Measurements from ENCODE around the gene PXDN. TPM values are rescaled to one million over a fixed set of nuclear protein-coding genes. Genes with fewer than 3 reads are reported as not detected.

Gene PXDN
- total and polyA plus RNA-seq, 10 of the 15 experiments (the other 5 are each of a cell fraction or from before 2014, with no cell fraction given) = 0.12 to 0.69 (median 0.23) TPM; not detected in 5

DNA sequence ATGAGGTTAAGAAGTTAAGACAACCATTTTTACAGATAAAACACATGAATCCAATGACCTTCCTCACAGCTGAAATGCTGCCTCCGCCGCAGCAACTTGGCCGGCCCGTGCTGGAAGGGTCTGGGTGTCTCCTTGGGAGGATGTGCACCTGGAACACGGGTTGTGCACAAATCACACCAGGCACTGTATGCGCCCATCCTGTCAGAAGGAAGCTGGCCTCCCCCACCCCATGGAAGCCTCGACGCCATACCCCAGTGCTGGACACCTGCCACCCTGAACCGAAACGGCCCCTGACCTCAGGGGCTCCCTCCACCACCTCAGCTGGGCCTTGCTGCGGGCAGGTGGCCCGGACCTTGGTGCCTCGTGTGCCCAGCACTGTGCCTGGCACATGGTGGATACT, 111.8 kb downstream of the PXDN start:
- Histone ChIP-seq H3K79me2 (ENCODE audit: control insufficient read depth, insufficient read depth, low read length) (no peaks in the 10 kb centered on the region), H3K9ac (ENCODE audit: control insufficient read depth, insufficient read depth, low read length) (no peak overlapping the region), H2AFZ (ENCODE audit: control insufficient read depth, low read depth, low read length) (no peak overlapping the region), H3K27me3 (replicated peaks in 1 of 2; ENCODE audit: control insufficient read depth in 2 of 2, insufficient read depth in 2 of 2, low read length in 1 of 2) (no peaks in the 10 kb centered on the region), H3K4me2 (ENCODE audit: control insufficient read depth, insufficient read depth) (no peak overlapping the region), H3K27ac (ENCODE audit: control insufficient read depth, insufficient read depth) (no peak overlapping the region), H3K9me3 (replicated peaks; ENCODE audit: control insufficient read depth, insufficient read depth, low read length) (no peaks in the 10 kb centered on the region), H3K36me3 (ENCODE audit: control insufficient read depth in 2 of 2, insufficient read depth in 2 of 2, low read length in 1 of 2) (no peaks in the 10 kb centered on the region), H3K4me3 (no peak overlapping the region), H4K20me1 (ENCODE audit: control insufficient read depth, insufficient read depth) (no peaks in the 10 kb centered on the region), H3K4me1 (ENCODE audit: control insufficient read depth, insufficient read depth, low read length) (no peaks in the 10 kb centered on the region)
- SMC1A ChIA-PET (ENCODE audit: uncharacterized antibody, unreplicated experiment) = no interaction called here
- in situ Hi-C loops (cut with MboI) (no loop called here), intact Hi-C loops (cut with micrococcal nuclease; ENCODE audit: unreplicated experiment) (no loop called here)
- DNase-seq (ENCODE audit: low read depth, low spot score) = no peak
- CTCF ChIA-PET = no interaction called here
- POLR2A ChIA-PET = no interaction called here
- no peak for TF ChIP-seq BRCA1 (IDR thresholded peaks at IDR 0.05; ENCODE audit: low read depth, low read length)
- no TSS peak for BruUV-seq (replicated peaks)
- ATAC-seq = no peak
- RAD21 ChIA-PET (ENCODE audit: unreplicated experiment) = no interaction called here
- FAIRE-seq = no peak
- 40% methylated on average over 13 of the region's 13 CpGs for WGBS (ENCODE audit: insufficient coverage, insufficient replicate concordance, low lambda C conversion rate, missing lambda C conversion rate)

DNA sequence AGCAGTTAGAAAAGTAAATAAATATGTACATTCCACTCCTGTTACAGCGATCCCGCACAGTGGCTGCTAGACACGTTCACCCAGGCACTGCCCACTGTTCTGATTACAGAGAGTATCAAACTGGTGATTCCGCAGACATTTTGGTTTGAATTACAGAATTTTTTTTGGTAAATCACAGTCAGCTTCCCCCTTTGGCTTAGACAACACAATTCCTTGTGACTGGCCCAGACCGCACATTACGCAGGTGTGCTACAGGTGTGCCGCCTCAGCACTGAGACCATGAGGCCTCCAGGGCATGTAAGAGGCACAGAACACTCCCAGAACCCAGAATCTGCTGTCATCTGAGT, 112.3 kb downstream of the PXDN start:
- no peak overlapping the region for H3K4me2 ChIP-seq (ENCODE audit: control insufficient read depth, insufficient read depth)
- no peaks in the 10 kb centered on the region for H3K36me3 ChIP-seq (ENCODE audit: control insufficient read depth in 2 of 2, insufficient read depth in 2 of 2, low read length in 1 of 2)
- H3K27me3 ChIP-seq (replicated peaks in 1 of 2; ENCODE audit: control insufficient read depth in 2 of 2, insufficient read depth in 2 of 2, low read length in 1 of 2) = no peaks in the 10 kb centered on the region
- intact Hi-C loops (cut with micrococcal nuclease; ENCODE audit: unreplicated experiment) = no loop called here
- H3K9ac ChIP-seq (ENCODE audit: control insufficient read depth, insufficient read depth, low read length) = no peak overlapping the region
- CTCF ChIA-PET = no interaction called here
- H3K4me1 ChIP-seq (ENCODE audit: control insufficient read depth, insufficient read depth, low read length) = no peaks in the 10 kb centered on the region
- RAD21 ChIA-PET (ENCODE audit: unreplicated experiment) = no interaction called here
- WGBS (ENCODE audit: insufficient coverage, insufficient replicate concordance, low lambda C conversion rate, missing lambda C conversion rate) = 61% methylated on average over 7 of the region's 7 CpGs
- FAIRE-seq = no peak
- no peak overlapping the region for H3K4me3 ChIP-seq
- no peak for DNase-seq (ENCODE audit: low read depth, low spot score)
- H2AFZ ChIP-seq (ENCODE audit: control insufficient read depth, low read depth, low read length) = no peak overlapping the region
- in situ Hi-C loops (cut with MboI) = no loop called here
- SMC1A ChIA-PET (ENCODE audit: uncharacterized antibody, unreplicated experiment) = no interaction called here
- H3K27ac ChIP-seq (ENCODE audit: control insufficient read depth, insufficient read depth) = no peak overlapping the region
- BruUV-seq (replicated peaks) = no TSS peak
- H3K79me2 ChIP-seq (ENCODE audit: control insufficient read depth, insufficient read depth, low read length) = no peaks in the 10 kb centered on the region
- TF ChIP-seq POLR2A (IDR thresholded peaks at IDR 0.05; ENCODE audit: low read depth, low read length) (no peak), SMC3 (IDR thresholded peaks at IDR 0.05; ENCODE audit: borderline replicate concordance, low read length) (no peak), E2F8 (IDR thresholded peaks at IDR 0.05; ENCODE audit: low read depth, partially characterized antibody) (no peak), NFIC (IDR thresholded peaks at IDR 0.05; ENCODE audit: low read depth, low read length) (no peak), PML (IDR thresholded peaks at IDR 0.05; ENCODE audit: low read length) (no peak), NFXL1 (IDR thresholded peaks at IDR 0.05; ENCODE audit: borderline replicate concordance) (no peak), CEBPB (IDR thresholded peaks at IDR 0.05; ENCODE audit: borderline replicate concordance in 1 of 2, low read depth in 2 of 2, low read length in 2 of 2) (no peak), RELA (IDR thresholded peaks at IDR 0.05; ENCODE audit: borderline replicate concordance, partially characterized antibody) (no peak), YY1 (IDR thresholded peaks at IDR 0.05; ENCODE audit: low read depth, low read length) (no peak)
- TF ChIP-seq, protein P1, sequence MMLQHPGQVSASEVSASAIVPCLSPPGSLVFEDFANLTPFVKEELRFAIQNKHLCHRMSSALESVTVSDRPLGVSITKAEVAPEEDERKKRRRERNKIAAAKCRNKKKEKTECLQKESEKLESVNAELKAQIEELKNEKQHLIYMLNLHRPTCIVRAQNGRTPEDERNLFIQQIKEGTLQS (IDR thresholded peaks at IDR 0.05; ENCODE audit: borderline replicate concordance, extremely low read depth, low read depth, low read length) = no peak
- no peak for ATAC-seq
- no peaks in the 10 kb centered on the region for H4K20me1 ChIP-seq (ENCODE audit: control insufficient read depth, insufficient read depth)
- POLR2A ChIA-PET = no interaction called here
- no peaks in the 10 kb centered on the region for H3K9me3 ChIP-seq (replicated peaks; ENCODE audit: control insufficient read depth, insufficient read depth, low read length)

All from GM12878 (cell line).